ENCODE results near the gene ZBTB38. TPM values are rescaled to one million over a fixed set of nuclear protein-coding genes. Genes with fewer than 3 reads are reported as not detected.

Gene ZBTB38
- total and polyA plus RNA-seq, 12 donors, result 14.7 to 156 (median 128) TPM

DNA sequence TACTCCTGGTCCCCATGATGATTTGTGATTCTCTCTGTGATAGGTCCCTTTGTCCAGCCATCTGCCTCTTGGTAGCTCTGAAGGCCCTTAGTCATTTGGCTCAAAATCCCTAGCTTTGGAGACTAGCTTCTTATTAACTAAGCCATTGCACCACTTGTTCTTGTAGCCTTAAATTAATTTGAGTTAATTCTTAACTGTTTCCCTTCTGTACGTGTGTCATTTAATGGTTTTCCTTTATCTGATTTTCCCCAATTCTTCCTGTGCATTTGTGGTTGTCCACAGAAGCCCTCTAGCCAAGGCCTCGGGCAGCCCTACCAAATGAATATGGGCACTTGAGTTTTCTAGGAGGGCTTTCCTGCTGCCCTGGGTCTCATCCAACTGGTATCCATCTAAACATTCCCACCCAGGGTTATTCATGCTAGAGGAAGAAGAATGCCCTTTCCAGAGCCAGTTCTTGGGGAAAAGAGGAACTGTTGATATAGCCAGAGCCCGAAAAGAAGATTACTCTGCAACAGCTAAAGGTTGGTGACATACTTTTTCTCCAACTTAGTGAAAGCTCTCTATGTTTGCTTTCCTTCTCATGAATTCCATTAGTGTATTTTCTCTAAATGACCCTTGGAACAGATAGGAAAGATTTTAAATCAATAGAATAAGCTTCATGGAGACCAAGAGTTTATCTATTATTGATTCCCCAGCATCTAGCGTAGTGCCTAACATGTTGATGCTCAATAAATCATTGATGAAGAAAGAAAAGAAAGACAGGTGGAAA lies 44.2 kb upstream of the ZBTB38 start:
- ATAC-seq (no peak), DNase-seq (no peak)
- Histone ChIP-seq H3K27ac (no peak overlapping the region), H3K4me3 (no peak overlapping the region), H3K9me3 (no peaks in the 10 kb centered on the region), H3K4me1 (peaks cover 0 to 16% (median 0%) of the 10 kb centered on the region in 9 donors), H3K36me3 (no peaks in the 10 kb centered on the region), H3K27me3 (no peaks in the 10 kb centered on the region)
- TF ChIP-seq, protein P1, sequence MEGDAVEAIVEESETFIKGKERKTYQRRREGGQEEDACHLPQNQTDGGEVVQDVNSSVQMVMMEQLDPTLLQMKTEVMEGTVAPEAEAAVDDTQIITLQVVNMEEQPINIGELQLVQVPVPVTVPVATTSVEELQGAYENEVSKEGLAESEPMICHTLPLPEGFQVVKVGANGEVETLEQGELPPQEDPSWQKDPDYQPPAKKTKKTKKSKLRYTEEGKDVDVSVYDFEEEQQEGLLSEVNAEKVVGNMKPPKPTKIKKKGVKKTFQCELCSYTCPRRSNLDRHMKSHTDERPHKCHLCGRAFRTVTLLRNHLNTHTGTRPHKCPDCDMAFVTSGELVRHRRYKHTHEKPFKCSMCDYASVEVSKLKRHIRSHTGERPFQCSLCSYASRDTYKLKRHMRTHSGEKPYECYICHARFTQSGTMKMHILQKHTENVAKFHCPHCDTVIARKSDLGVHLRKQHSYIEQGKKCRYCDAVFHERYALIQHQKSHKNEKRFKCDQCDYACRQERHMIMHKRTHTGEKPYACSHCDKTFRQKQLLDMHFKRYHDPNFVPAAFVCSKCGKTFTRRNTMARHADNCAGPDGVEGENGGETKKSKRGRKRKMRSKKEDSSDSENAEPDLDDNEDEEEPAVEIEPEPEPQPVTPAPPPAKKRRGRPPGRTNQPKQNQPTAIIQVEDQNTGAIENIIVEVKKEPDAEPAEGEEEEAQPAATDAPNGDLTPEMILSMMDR (IDR thresholded peaks at IDR 0.05), result no peak
- intact Hi-C loops (cut with DNase I), result loop anchor here in 1 of 10 donors (10.0 kb wide), 1 partner anchor 231 kb away; no protein-coding TSS in a partner anchor
- 86 to 87% methylated on average over 4 of the region's 4 CpGs for WGBS, 2 donors

DNA sequence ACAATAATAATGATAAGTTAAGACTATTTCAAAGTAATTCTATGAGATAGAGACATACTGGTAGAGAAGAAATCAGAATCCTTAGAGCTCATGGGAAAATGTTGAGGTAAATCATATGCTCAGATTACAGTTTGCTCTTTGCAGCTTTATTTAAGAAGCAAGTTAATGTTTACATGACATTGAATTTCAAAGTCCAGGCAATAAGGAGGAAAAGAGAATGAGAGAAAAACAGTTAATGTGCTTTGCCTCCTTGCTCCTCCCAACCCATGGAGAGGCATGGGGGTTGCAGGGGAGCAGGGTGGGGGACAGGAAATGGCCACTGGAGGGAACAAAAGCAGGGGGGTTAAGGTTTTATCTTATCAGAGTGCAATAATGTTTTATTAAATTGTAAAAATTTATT lies 42.2 kb upstream of the ZBTB38 start:
- Histone ChIP-seq H3K27ac (peak overlapping the region in 1 of 10 donors; percentile 4), H3K9me3 (no peaks in the 10 kb centered on the region), H3K4me3 (no peak overlapping the region), H3K4me1 (peaks cover 0 to 10% (median 0%) of the 10 kb centered on the region in 9 donors), H3K27me3 (no peaks in the 10 kb centered on the region), H3K36me3 (no peaks in the 10 kb centered on the region)
- intact Hi-C loops (cut with DNase I), result loop anchor here in 1 of 10 donors (10.0 kb wide), 1 partner anchor 229 kb away; no protein-coding TSS in a partner anchor
- DNase-seq, result no peak
- TF ChIP-seq, protein P1 (IDR thresholded peaks at IDR 0.05), result no peak
- no peak for ATAC-seq

DNA sequence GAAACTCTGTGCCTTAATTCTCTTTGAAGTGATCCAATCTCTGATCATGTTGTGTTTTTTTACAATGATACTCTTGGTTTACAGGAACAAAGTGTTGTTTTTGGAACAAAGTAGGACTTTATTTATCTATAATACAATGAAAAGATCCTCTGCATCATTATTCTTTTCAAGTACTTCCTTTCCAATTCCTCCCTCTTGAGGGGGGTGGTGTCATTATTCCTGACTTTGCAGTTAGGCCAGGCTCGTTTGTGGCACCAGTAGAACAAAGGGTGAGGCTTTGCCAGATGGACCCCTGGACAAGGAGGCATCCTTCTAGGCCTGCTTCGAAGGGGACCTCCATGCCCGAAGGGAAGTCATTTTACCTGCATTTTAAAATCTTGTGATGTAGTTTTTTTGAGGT lies 41.7 kb upstream of the ZBTB38 start:
- no peaks in the 10 kb centered on the region for H3K36me3 ChIP-seq
- WGBS, 2 donors, result 66% methylated on average over 3 of the region's 3 CpGs
- DNase-seq, result no peak
- peaks cover 0 to 12% (median 0%) of the 10 kb centered on the region in 9 donors for H3K4me1 ChIP-seq
- intact Hi-C loops (cut with DNase I), result loop anchor here in 1 of 10 donors (10.0 kb wide), 1 partner anchor 228 kb away; no protein-coding TSS in a partner anchor
- no peak for ATAC-seq
- no peaks in the 10 kb centered on the region for H3K9me3 ChIP-seq
- no peak overlapping the region for H3K4me3 ChIP-seq
- TF ChIP-seq, protein P1 (IDR thresholded peaks at IDR 0.05), result no peak
- peak overlapping the region in 1 of 10 donors; percentile 4 for H3K27ac ChIP-seq
- H3K27me3 ChIP-seq, result no peaks in the 10 kb centered on the region

DNA sequence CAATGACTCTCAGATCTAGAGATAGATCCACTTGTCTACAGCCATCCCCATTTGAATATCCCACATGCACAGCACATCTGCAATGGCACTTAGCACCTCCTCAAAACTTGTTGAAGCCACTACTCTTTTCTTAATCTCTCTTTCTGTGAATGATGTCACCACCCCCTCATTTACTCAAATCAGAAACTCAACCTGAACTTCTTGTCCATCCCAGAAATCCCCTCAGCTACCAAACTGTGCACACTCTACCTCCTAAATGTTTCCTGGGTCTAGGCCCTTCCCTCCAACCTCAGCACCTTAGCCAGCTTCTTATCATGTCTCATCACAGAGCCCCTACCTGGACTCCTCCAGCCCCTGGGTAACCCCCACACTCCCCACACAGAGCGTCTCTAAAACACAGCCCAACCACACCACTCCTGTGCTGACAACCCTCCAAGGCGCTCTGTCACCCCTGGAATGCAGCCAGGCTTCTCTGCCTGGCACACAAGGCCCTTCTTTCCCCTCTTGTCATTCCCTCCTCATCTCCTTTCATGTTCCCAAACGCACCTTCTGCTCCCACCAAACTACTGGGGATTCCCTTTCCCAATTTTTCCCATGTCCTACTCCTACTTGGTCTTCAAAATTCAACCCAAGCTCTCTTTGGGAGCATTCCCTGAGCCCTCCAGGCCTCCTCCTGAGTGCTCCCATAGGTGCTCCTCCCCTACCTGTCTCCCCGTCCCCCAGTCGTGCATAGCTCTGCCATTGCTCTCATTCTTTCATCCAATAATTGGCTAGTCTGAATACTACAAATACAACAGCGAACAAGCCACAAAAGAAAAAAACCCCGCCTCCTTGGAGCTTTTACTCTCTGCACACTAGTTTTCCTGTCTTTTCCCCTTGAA lies 39.8 kb upstream of the ZBTB38 start:
- Histone ChIP-seq H3K9me3 (no peaks in the 10 kb centered on the region), H3K4me3 (no peak overlapping the region), H3K27ac (no peak overlapping the region), H3K27me3 (no peaks in the 10 kb centered on the region), H3K36me3 (no peaks in the 10 kb centered on the region), H3K4me1 (peaks cover 0 to 31% (median 13%) of the 10 kb centered on the region in 9 donors)
- DNase-seq (peak in 1 of 2 donors; percentile 43), ATAC-seq (peak in 2 of 8 donors; percentile 36 to 51)
- intact Hi-C loops (cut with DNase I), result loop anchor here in 1 of 10 donors (10.0 kb wide), 1 partner anchor 226 kb away; no protein-coding TSS in a partner anchor
- TF ChIP-seq, protein P1 (IDR thresholded peaks at IDR 0.05), result no peak
- 67 to 79% methylated on average over 7 of the region's 7 CpGs for WGBS, 2 donors

Data from heart right ventricle (tissue), 16 donors.